GM12878 (cell line): ENCODE results near the gene GPR171. TPM values are rescaled to one million over a fixed set of nuclear protein-coding genes. Genes with fewer than 3 reads are reported as not detected.

Experiments used
- ATAC-seq: fragments of 200-7000 bp; cut with Tn5 transposase; 3 replicates; pipeline ENCODE4 v1.9.1; 2020; ENCODE audit warnings: mild to moderate bottlenecking, moderate library complexity
- BruUV-seq: library from RNA; stranded (reverse); fragments of 400-500 nt; replicated peaks from 2 replicates; lab custom pipeline; 2021; lab: Mats Ljungman, UMichigan
- CTCF ChIA-PET: fragments of 300-600 bp; sonication (Branson Sonifier 250); formaldehyde crosslinking; extraction: SDS; loops from one replicate; lab custom pipeline; 2021; ENCODE audit warnings: inconsistent platforms; lab: Yijun Ruan, JAX
- POLR2A ChIA-PET: fragments of 350-600 bp; formaldehyde crosslinking; extraction: SDS; loops from one replicate; lab custom pipeline; 2021; ENCODE audit warnings: inconsistent platforms; lab: Charles Lee
- RAD21 ChIA-PET: fragments of 300-600 bp; sonication (Branson Sonifier 250); formaldehyde crosslinking; loops from one replicate; lab custom pipeline; 2023; ENCODE audit warnings: antibody characterized with exemption; ENCODE audit not compliant: unreplicated experiment; lab: Charles Lee
- SMC1A ChIA-PET: fragments of 300-600 bp; sonication (Branson Sonifier 250); formaldehyde crosslinking; loops from one replicate; lab custom pipeline; 2023; ENCODE audit not compliant: unreplicated experiment, uncharacterized antibody; lab: Charles Lee
- DNase-seq: peaks from one replicate; pipeline ENCODE4 v3.0.0-alpha.2; 2011; ENCODE audit warnings: low read depth, low spot score
- FAIRE-seq: peaks from 3 replicates; lab custom pipeline; 2011; peaks lifted over from hg19 to GRCh38; lab: Jason Lieb, UNC
- H2AFZ ChIP-seq: 2 replicates; pipeline ENCODE4 v1.6.0; 2011; ENCODE audit warnings: low read depth, low read length, control low read depth; ENCODE audit not compliant: control insufficient read depth
- H3K27ac ChIP-seq: 2 replicates; pipeline ENCODE4 v1.5.1; 2011; ENCODE audit warnings: control low read depth; ENCODE audit not compliant: control insufficient read depth, insufficient read depth
- H3K27me3 ChIP-seq, 2 experiments: replicated peaks in 1 of 2; 2 replicates each; pipeline versions ENCODE4 v1.6.0 to v1.6.1; 2011; ENCODE audit warnings: low read length in 1 of 2; ENCODE audit not compliant: control insufficient read depth in 2 of 2, insufficient read depth in 2 of 2
- H3K36me3 ChIP-seq, 2 experiments: 2 replicates each; pipeline ENCODE4 v1.5.1; 2011; ENCODE audit warnings: low read length in 1 of 2; ENCODE audit not compliant: control insufficient read depth in 2 of 2, insufficient read depth in 2 of 2
- H3K4me1 ChIP-seq: 2 replicates; pipeline ENCODE4 v1.6.1; 2011; ENCODE audit warnings: mild to moderate bottlenecking, low read length, moderate library complexity, mixed read lengths; ENCODE audit not compliant: control insufficient read depth, insufficient read depth
- H3K4me2 ChIP-seq: 2 replicates; pipeline ENCODE4 v1.6.0; 2011; ENCODE audit warnings: control low read depth; ENCODE audit not compliant: control insufficient read depth, insufficient read depth
- H3K4me3 ChIP-seq: fragments of 200-600 bp; sonication (generic); 2 replicates; pipeline ENCODE4 v1.5.1; 2016
- H3K79me2 ChIP-seq: 2 replicates; pipeline ENCODE4 v1.6.0; 2011; ENCODE audit warnings: low read length; ENCODE audit not compliant: control insufficient read depth, insufficient read depth
- H3K9ac ChIP-seq: 2 replicates; pipeline ENCODE4 v1.8.0; 2011; ENCODE audit warnings: low read length, control low read depth, mixed read lengths; ENCODE audit not compliant: control insufficient read depth, insufficient read depth
- H3K9me3 ChIP-seq: replicated peaks from 3 replicates; pipeline ENCODE4 v1.5.1; 2011; ENCODE audit warnings: mild to moderate bottlenecking, low read length; ENCODE audit not compliant: control insufficient read depth, insufficient read depth
- H4K20me1 ChIP-seq: 2 replicates; pipeline ENCODE4 v1.6.0; 2011; ENCODE audit not compliant: control insufficient read depth, insufficient read depth
- BHLHE40 ChIP-seq, 2 experiments: fragments of 450-650 bp in 1 of 2; IDR thresholded peaks; 2 replicates each; pipeline ENCODE4 v1.6.1; 2011 to 2017; ENCODE audit warnings: low read depth in 2 of 2, borderline replicate concordance in 1 of 2, improper control_type of control experiment in 1 of 2, low read length in 1 of 2, mild to moderate bottlenecking in 1 of 2
- BRCA1 ChIP-seq: IDR thresholded peaks from 2 replicates; pipeline ENCODE4 v1.6.1; 2011; ENCODE audit warnings: low read depth, low read length, improper control_type of control experiment
- CBX5 ChIP-seq: sonication (generic); IDR thresholded peaks from 2 replicates; pipeline ENCODE4 v1.6.1; 2016; ENCODE audit warnings: low read depth, moderate library complexity, mild to moderate bottlenecking, inconsistent platforms
- CREM ChIP-seq: IDR thresholded peaks from 2 replicates; pipeline ENCODE4 v1.6.1; 2014; ENCODE audit warnings: antibody characterized with exemption, low read depth
- EED ChIP-seq: sonication (generic); IDR thresholded peaks from 2 replicates; pipeline ENCODE4 v1.6.1; 2016; ENCODE audit warnings: antibody characterized with exemption, low read depth
- NFYA ChIP-seq: IDR thresholded peaks from 2 replicates; pipeline ENCODE4 v1.6.1; 2011; ENCODE audit warnings: low read depth, mild to moderate bottlenecking, low read length, improper control_type of control experiment, borderline replicate concordance
- NR2C1 ChIP-seq: fragments of 450-650 bp; IDR thresholded peaks from 2 replicates; pipeline ENCODE4 v1.6.1; 2017; ENCODE audit warnings: antibody characterized with exemption, mild to moderate bottlenecking, moderate library complexity
- NR2C2 ChIP-seq: IDR thresholded peaks from 2 replicates; pipeline ENCODE4 v1.6.1; 2011; ENCODE audit warnings: borderline replicate concordance, low read depth; ENCODE audit not compliant: control insufficient read depth, insufficient read length
- RELA ChIP-seq: fragments of 450-650 bp; IDR thresholded peaks from 2 replicates; pipeline ENCODE4 v1.8.0; 2014; ENCODE audit warnings: borderline replicate concordance; ENCODE audit not compliant: partially characterized antibody
- SIN3A ChIP-seq: IDR thresholded peaks from 2 replicates; pipeline ENCODE4 v1.6.1; 2012; ENCODE audit warnings: low read depth, low read length, improper control_type of control experiment
- SMAD5 ChIP-seq: IDR thresholded peaks from 2 replicates; pipeline ENCODE4 v1.6.1; 2016; ENCODE audit warnings: antibody characterized with exemption, low read depth
- STAT1 ChIP-seq: fragments of 450-650 bp; conservative IDR thresholded peaks from 2 replicates; pipeline ENCODE4 v1.6.1; 2014; ENCODE audit warnings: antibody characterized with exemption, mild to moderate bottlenecking
- YY1 ChIP-seq: IDR thresholded peaks from 2 replicates; pipeline ENCODE4 v1.6.1; 2011; ENCODE audit warnings: low read depth, mild to moderate bottlenecking, low read length
- ZBED1 ChIP-seq: IDR thresholded peaks from 2 replicates; pipeline ENCODE4 v1.6.1; 2016; ENCODE audit warnings: borderline replicate concordance
- WGBS: methylation state at CpG from one replicate; pipeline ENCODE4 v1.1.6; 2016; ENCODE audit warnings: low lambda C conversion rate; ENCODE audit not compliant: insufficient replicate concordance, insufficient coverage; ENCODE audit errors: missing lambda C conversion rate; 5-methylcytosine and 5-hydroxymethylcytosine counted together
- in situ Hi-C: fragments of 300-500 bp; cut with MboI; formaldehyde crosslinking; loops from 9 replicates; pipeline ENCODE4 v1.14.3; 2018; ENCODE audit warnings: mixed read lengths
- intact Hi-C: fragments of 100-400 bp; cut with micrococcal nuclease; formaldehyde crosslinking; loops from one replicate; pipeline ENCODE4 v1.14.2; 2022; ENCODE audit not compliant: unreplicated experiment
- polyA plus RNA-seq, 11 experiments: library from polyadenylated mRNA; depleted of rRNA in 4 of 11; unstranded in 6 of 11; stranded (reverse) in 5 of 11; fragments of >200 nt; fragmentation: Nextera tagmentation in 4 of 11; fragmentation: Illumina TruSeq in 1 of 11; extraction: Ambion mirVana in 4 of 11; extraction: Trizol in 1 of 11; gene quantifications; 1 replicate in 1 of 11; 2 replicates in 10 of 11; pipeline versions ENCODE4 v1.2.1 to v1.2.3, GENCODE V29; 2011 to 2016; ENCODE audit warnings: inconsistent platforms in 2 of 11, missing spikeins in 2 of 11, low read depth in 1 of 11
- total RNA-seq, 4 experiments: library from RNA; depleted of rRNA in 3 of 4; stranded (reverse); fragments of >200 nt in 3 of 4; fragmentation: Illumina TruSeq in 1 of 4; extraction: Trizol in 1 of 4; gene quantifications; 2 replicates each; pipeline versions ENCODE4 v1.2.1 to v1.2.3, GENCODE V29; 2013 to 2021
- TF ChIP-seq, protein P1 (sequence below): fragments of 450-650 bp; formaldehyde crosslinking; IDR thresholded peaks from 2 replicates; pipeline ENCODE4 v1.4.0; 2022; ENCODE audit warnings: mild to moderate bottlenecking, moderate library complexity

Gene GPR171
- total and polyA plus RNA-seq, 10 of the 15 experiments (the other 5 are each of a cell fraction or from before 2014, with no cell fraction given) = 0.05 to 0.07 TPM; not detected in 8

DNA sequence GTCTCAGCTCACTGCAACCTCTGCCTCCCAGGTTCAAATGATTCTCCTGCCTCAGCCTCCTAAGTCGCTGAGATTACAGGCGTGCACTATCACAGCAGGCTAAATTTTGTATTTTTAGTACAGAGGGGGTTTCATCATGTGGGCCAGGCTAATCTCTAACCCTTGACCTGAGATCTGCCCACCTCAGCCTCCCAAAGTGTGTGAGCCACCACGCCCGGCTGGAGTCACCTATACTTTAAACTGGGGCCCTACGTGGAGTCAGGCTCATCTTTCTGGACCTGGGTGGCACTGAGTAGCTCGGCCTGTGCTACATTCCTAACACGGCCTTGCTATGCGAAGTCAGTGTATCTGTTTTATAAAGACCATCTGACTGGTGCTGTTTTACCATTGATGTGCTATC is 5.8 kb downstream of the GPR171 start:
- in situ Hi-C loops = no loop called here
- Histone ChIP-seq H3K4me1 (no peaks in the 10 kb centered on the region), H3K79me2 (no peaks in the 10 kb centered on the region), H3K9me3 (no peaks in the 10 kb centered on the region), H4K20me1 (no peaks in the 10 kb centered on the region), H3K27me3 (no peaks in the 10 kb centered on the region; a peak in 1 of 4 replicates), H3K36me3 (no peaks in the 10 kb centered on the region), H3K27ac (no peak overlapping the region), H2AFZ (no peak overlapping the region), H3K4me3 (no peak overlapping the region), H3K9ac (no peak overlapping the region), H3K4me2 (no peak overlapping the region)
- ChIA-PET CTCF (interaction anchor here (1.3 to 2.9 kb wide), 2 partner anchors 30 to 31 kb away, joined by 4 to 10 read pairs; no protein-coding TSS in a partner anchor), SMC1A (interaction anchor here (1.0 to 1.4 kb wide), 3 partner anchors 12 to 43 kb away, joined by 3 to 4 read pairs (median 3); no protein-coding TSS in a partner anchor), POLR2A (interaction anchor here (0.6 kb wide), 1 partner anchor 1210 kb away, joined by 3 read pairs; no protein-coding TSS in a partner anchor), RAD21 (no interaction called here)
- FAIRE-seq (no peak), ATAC-seq (no peak), DNase-seq (no peak)
- no TSS peak for BruUV-seq
- WGBS = 60% methylated on average over 8 of the region's 8 CpGs
- TF ChIP-seq RELA = no peak
- no peak for TF ChIP-seq ZBED1
- TF ChIP-seq BRCA1 = no peak
- no peak for TF ChIP-seq CREM
- intact Hi-C loops = no loop called here

DNA sequence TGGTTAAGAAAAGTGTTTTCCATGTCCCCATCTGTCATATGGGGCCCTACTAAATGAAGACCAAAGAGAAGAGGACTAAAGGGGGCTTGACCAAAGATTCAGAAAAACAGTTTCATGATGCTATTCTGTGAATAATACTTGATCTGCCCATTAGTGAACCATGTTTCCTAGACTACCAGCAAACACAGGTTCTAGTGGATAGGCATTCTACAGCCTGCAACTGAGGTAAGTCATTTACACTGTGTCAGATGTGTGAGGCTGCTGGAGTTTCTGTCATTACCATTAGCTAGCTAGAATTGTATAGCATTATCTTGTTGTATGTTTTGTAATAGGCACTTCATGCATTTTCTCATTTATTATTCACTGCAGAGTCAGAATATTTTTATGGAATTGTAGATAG is 6.6 kb downstream of the GPR171 start:
- Histone ChIP-seq H3K4me3 (no peak overlapping the region), H3K79me2 (no peaks in the 10 kb centered on the region), H3K36me3 (no peaks in the 10 kb centered on the region), H2AFZ (no peak overlapping the region), H3K27me3 (no peaks in the 10 kb centered on the region; a peak in 1 of 4 replicates), H3K9ac (no peak overlapping the region), H3K27ac (no peak overlapping the region), H3K4me1 (no peaks in the 10 kb centered on the region), H3K9me3 (no peaks in the 10 kb centered on the region), H4K20me1 (no peaks in the 10 kb centered on the region), H3K4me2 (no peak overlapping the region)
- DNase-seq (no peak), FAIRE-seq (no peak), ATAC-seq (no peak)
- BruUV-seq = no TSS peak
- POLR2A ChIA-PET = no interaction called here
- RAD21 ChIA-PET = no interaction called here
- CTCF ChIA-PET = interaction anchor here (0.6 to 2.9 kb wide), 3 partner anchors 28 to 32 kb away, joined by 3 to 10 read pairs (median 4); no protein-coding TSS in a partner anchor
- in situ Hi-C loops (no loop called here), intact Hi-C loops (no loop called here)
- SMC1A ChIA-PET = interaction anchor here (1.4 to 1.5 kb wide), 2 partner anchors 11 to 12 kb away, joined by 3 to 5 read pairs; no protein-coding TSS in a partner anchor
- TF ChIP-seq STAT1 = no peak
- TF ChIP-seq NFYA = no peak
- TF ChIP-seq, protein P1, sequence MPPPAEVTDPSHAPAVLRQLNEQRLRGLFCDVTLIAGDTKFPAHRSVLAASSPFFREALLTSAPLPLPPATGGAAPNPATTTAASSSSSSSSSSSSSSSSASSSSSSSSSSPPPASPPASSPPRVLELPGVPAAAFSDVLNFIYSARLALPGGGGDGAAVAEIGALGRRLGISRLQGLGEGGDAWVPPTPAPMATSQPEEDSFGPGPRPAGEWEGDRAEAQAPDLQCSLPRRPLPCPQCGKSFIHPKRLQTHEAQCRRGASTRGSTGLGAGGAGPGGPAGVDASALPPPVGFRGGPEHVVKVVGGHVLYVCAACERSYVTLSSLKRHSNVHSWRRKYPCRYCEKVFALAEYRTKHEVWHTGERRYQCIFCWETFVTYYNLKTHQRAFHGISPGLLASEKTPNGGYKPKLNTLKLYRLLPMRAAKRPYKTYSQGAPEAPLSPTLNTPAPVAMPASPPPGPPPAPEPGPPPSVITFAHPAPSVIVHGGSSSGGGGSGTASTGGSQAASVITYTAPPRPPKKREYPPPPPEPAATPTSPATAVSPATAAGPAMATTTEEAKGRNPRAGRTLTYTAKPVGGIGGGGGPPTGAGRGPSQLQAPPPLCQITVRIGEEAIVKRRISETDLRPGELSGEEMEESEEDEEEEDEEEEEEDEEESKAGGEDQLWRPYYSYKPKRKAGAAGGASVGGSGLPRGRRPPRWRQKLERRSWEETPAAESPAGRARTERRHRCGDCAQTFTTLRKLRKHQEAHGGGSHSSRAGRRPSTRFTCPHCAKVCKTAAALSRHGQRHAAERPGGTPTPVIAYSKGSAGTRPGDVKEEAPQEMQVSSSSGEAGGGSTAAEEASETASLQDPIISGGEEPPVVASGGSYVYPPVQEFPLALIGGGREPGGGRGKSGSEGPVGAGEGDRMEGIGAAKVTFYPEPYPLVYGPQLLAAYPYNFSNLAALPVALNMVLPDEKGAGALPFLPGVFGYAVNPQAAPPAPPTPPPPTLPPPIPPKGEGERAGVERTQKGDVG = no peak
- TF ChIP-seq NR2C2 = no peak
- TF ChIP-seq EED = no peak
- no peak for TF ChIP-seq NR2C1
- no peak for TF ChIP-seq BHLHE40 (IDR thresholded peaks at IDR 0.05; ENCODE audit: borderline replicate concordance in 1 of 2, low read depth in 2 of 2, low read length in 1 of 2)
- TF ChIP-seq SMAD5 = no peak
- no peak for TF ChIP-seq YY1
- TF ChIP-seq SIN3A = no peak
- TF ChIP-seq CBX5 = no peak
